ENCODE data around the gene RNF32.

DNA sequence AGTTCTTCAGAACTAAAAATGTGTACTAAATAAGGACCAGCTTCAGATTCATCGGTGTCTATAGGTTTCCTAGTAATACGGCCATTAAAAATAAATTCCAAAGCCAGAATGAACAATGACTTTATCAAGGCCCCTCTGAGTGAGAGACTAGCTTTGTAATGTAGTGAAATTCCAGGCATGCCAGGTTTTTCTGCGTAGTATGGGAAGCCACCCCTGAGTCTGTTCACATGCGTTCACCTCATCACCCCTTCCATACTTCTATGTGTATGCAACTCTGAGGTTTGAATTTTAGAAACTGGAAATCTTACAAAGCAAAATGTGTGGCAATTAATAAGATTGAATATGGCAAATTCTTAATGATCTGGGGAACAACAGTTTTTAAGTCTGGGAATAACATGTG is 24.5 kb downstream of the RNF32 start:
- TF ChIP-seq CTCF (IDR thresholded peaks at IDR 0.05; ENCODE audit: low read length) = no peak
- no peak for TF ChIP-seq EZH2 (IDR thresholded peaks at IDR 0.05; ENCODE audit: borderline replicate concordance, low read length)
